ENCODE data around the gene MTCL1.

MTCL1 gene

GRCh38 chr18:8826514-8826913 lies 121.2 kb downstream of the MTCL1 start:
- Histone ChIP-seq H3K36me3 (ENCODE audit: control insufficient read depth, insufficient read depth, low read length) (peaks cover 54% of the 10 kb centered on the region), H3K9me3 (ENCODE audit: control insufficient read depth, insufficient read depth, low read length) (no peaks in the 10 kb centered on the region), H3K9ac (ENCODE audit: low read depth, low read length) (no peak overlapping the region), H3K4me3 (ENCODE audit: low read depth, low read length) (no peak overlapping the region), H3K4me1 (ENCODE audit: control insufficient read depth, insufficient read depth, low read length) (peaks cover 7% of the 10 kb centered on the region; the same call in 1 of the 2 replicates), H3K27ac (ENCODE audit: low read depth, low read length) (no peak overlapping the region), H3K27me3 (ENCODE audit: control insufficient read depth, insufficient read depth, low read length) (no peaks in the 10 kb centered on the region)

- Histone ChIP-seq H3K27ac (ENCODE audit: low read depth, low read length) (no peak overlapping the region), H3K9me3 (ENCODE audit: control insufficient read depth, insufficient read depth, low read length) (no peaks in the 10 kb centered on the region), H3K9ac (ENCODE audit: low read depth, low read length) (no peak overlapping the region), H3K27me3 (ENCODE audit: control insufficient read depth, insufficient read depth, low read length) (no peaks in the 10 kb centered on the region), H3K36me3 (ENCODE audit: control insufficient read depth, insufficient read depth, low read length) (peaks cover 50% of the 10 kb centered on the region), H3K4me3 (ENCODE audit: low read depth, low read length) (no peak overlapping the region), H3K4me1 (ENCODE audit: control insufficient read depth, insufficient read depth, low read length) (peaks cover 7% of the 10 kb centered on the region; the same call in 1 of the 2 replicates)
Observed at GRCh38 chr18:8826971-8827370, 121.6 kb downstream of the MTCL1 start.

- Histone ChIP-seq H3K36me3 (ENCODE audit: control insufficient read depth, insufficient read depth, low read length) (peaks cover 43% of the 10 kb centered on the region), H3K4me3 (ENCODE audit: low read depth, low read length) (no peak overlapping the region), H3K27me3 (ENCODE audit: control insufficient read depth, insufficient read depth, low read length) (no peaks in the 10 kb centered on the region), H3K9me3 (ENCODE audit: control insufficient read depth, insufficient read depth, low read length) (no peaks in the 10 kb centered on the region), H3K4me1 (ENCODE audit: control insufficient read depth, insufficient read depth, low read length) (peaks cover 7% of the 10 kb centered on the region; the same call in 1 of the 2 replicates), H3K9ac (ENCODE audit: low read depth, low read length) (no peak overlapping the region), H3K27ac (ENCODE audit: low read depth, low read length) (no peak overlapping the region)
Observed at GRCh38 chr18:8828300-8828699, 122.9 kb downstream of the MTCL1 start.

GRCh38 chr18:8828798-8829197 lies 123.4 kb downstream of the MTCL1 start:
- no peak overlapping the region for H3K4me3 ChIP-seq (ENCODE audit: low read depth, low read length)
- no peak overlapping the region for H3K27ac ChIP-seq (ENCODE audit: low read depth, low read length)
- no peaks in the 10 kb centered on the region for H3K27me3 ChIP-seq (ENCODE audit: control insufficient read depth, insufficient read depth, low read length)
- H3K36me3 ChIP-seq (ENCODE audit: control insufficient read depth, insufficient read depth, low read length): peaks cover 38% of the 10 kb centered on the region
- no peak overlapping the region for H3K9ac ChIP-seq (ENCODE audit: low read depth, low read length)
- H3K4me1 ChIP-seq (ENCODE audit: control insufficient read depth, insufficient read depth, low read length): peaks cover 7% of the 10 kb centered on the region; the same call in 1 of the 2 replicates
- H3K9me3 ChIP-seq (ENCODE audit: control insufficient read depth, insufficient read depth, low read length): no peaks in the 10 kb centered on the region

- Histone ChIP-seq H3K4me3 (ENCODE audit: low read depth, low read length) (no peak overlapping the region), H3K36me3 (ENCODE audit: control insufficient read depth, insufficient read depth, low read length) (peaks cover 23% of the 10 kb centered on the region), H3K9ac (ENCODE audit: low read depth, low read length) (no peak overlapping the region), H3K27me3 (ENCODE audit: control insufficient read depth, insufficient read depth, low read length) (no peaks in the 10 kb centered on the region), H3K4me1 (ENCODE audit: control insufficient read depth, insufficient read depth, low read length) (peaks cover 7% of the 10 kb centered on the region; the same call in 1 of the 2 replicates), H3K9me3 (ENCODE audit: control insufficient read depth, insufficient read depth, low read length) (no peaks in the 10 kb centered on the region), H3K27ac (ENCODE audit: low read depth, low read length) (no peak overlapping the region)
Observed at GRCh38 chr18:8830067-8831060, 125.0 kb downstream of the MTCL1 start.

GRCh38 chr18:8831112-8831511 lies 125.8 kb downstream of the MTCL1 start:
- Histone ChIP-seq H3K36me3 (ENCODE audit: control insufficient read depth, insufficient read depth, low read length) (peaks cover 17% of the 10 kb centered on the region; the same call in 1 of the 2 replicates), H3K27ac (ENCODE audit: low read depth, low read length) (no peak overlapping the region), H3K27me3 (ENCODE audit: control insufficient read depth, insufficient read depth, low read length) (no peaks in the 10 kb centered on the region), H3K9me3 (ENCODE audit: control insufficient read depth, insufficient read depth, low read length) (no peaks in the 10 kb centered on the region), H3K4me3 (ENCODE audit: low read depth, low read length) (no peak overlapping the region), H3K9ac (ENCODE audit: low read depth, low read length) (no peak overlapping the region), H3K4me1 (ENCODE audit: control insufficient read depth, insufficient read depth, low read length) (peaks cover 7% of the 10 kb centered on the region; the same call in 1 of the 2 replicates)

GRCh38 chr18:8831531-8831930 lies 126.2 kb downstream of the MTCL1 start:
- H3K9ac ChIP-seq (ENCODE audit: low read depth, low read length): no peak overlapping the region
- H3K4me1 ChIP-seq (ENCODE audit: control insufficient read depth, insufficient read depth, low read length): peaks cover 7% of the 10 kb centered on the region; the same call in 1 of the 2 replicates
- H3K9me3 ChIP-seq (ENCODE audit: control insufficient read depth, insufficient read depth, low read length): no peaks in the 10 kb centered on the region; the same call in 1 of the 2 replicates
- no peak overlapping the region for H3K27ac ChIP-seq (ENCODE audit: low read depth, low read length)
- H3K27me3 ChIP-seq (ENCODE audit: control insufficient read depth, insufficient read depth, low read length): no peaks in the 10 kb centered on the region
- peaks cover 13% of the 10 kb centered on the region; the same call in 1 of the 2 replicates for H3K36me3 ChIP-seq (ENCODE audit: control insufficient read depth, insufficient read depth, low read length)
- H3K4me3 ChIP-seq (ENCODE audit: low read depth, low read length): no peak overlapping the region

- Histone ChIP-seq H3K9me3 (ENCODE audit: control insufficient read depth, insufficient read depth, low read length) (peaks cover 11% of the 10 kb centered on the region; the same call in 1 of the 2 replicates), H3K9ac (ENCODE audit: low read depth, low read length) (no peak overlapping the region), H3K4me3 (ENCODE audit: low read depth, low read length) (no peak overlapping the region), H3K27ac (ENCODE audit: low read depth, low read length) (no peak overlapping the region), H3K36me3 (ENCODE audit: control insufficient read depth, insufficient read depth, low read length) (peaks cover 3% of the 10 kb centered on the region; the same call in 1 of the 2 replicates), H3K27me3 (ENCODE audit: control insufficient read depth, insufficient read depth, low read length) (no peaks in the 10 kb centered on the region), H3K4me1 (ENCODE audit: control insufficient read depth, insufficient read depth, low read length) (no peaks in the 10 kb centered on the region)
Observed at GRCh38 chr18:8833480-8833879, 128.1 kb downstream of the MTCL1 start.

GRCh38 chr18:8834881-8835280 lies 129.5 kb downstream of the MTCL1 start:
- H3K27me3 ChIP-seq (ENCODE audit: control insufficient read depth, insufficient read depth, low read length): no peaks in the 10 kb centered on the region
- peaks cover 3% of the 10 kb centered on the region; the same call in 1 of the 2 replicates for H3K36me3 ChIP-seq (ENCODE audit: control insufficient read depth, insufficient read depth, low read length)
- no peak overlapping the region for H3K27ac ChIP-seq (ENCODE audit: low read depth, low read length)
- H3K4me1 ChIP-seq (ENCODE audit: control insufficient read depth, insufficient read depth, low read length): no peaks in the 10 kb centered on the region
- H3K9ac ChIP-seq (ENCODE audit: low read depth, low read length): no peak overlapping the region
- peaks cover 11% of the 10 kb centered on the region; the same call in 1 of the 2 replicates for H3K9me3 ChIP-seq (ENCODE audit: control insufficient read depth, insufficient read depth, low read length)
- H3K4me3 ChIP-seq (ENCODE audit: low read depth, low read length): no peak overlapping the region

GRCh38 chr18:8835521-8835953 lies 130.2 kb downstream of the MTCL1 start:
- H3K36me3 ChIP-seq (ENCODE audit: control insufficient read depth, insufficient read depth, low read length): peaks cover 3% of the 10 kb centered on the region; the same call in 1 of the 2 replicates

GRCh38 chr18:8839281-8839680 lies 133.9 kb downstream of the MTCL1 start:
- no peak overlapping the region for H3K4me3 ChIP-seq (ENCODE audit: low read depth, low read length)
- H3K4me1 ChIP-seq (ENCODE audit: control insufficient read depth, insufficient read depth, low read length): 0 out of 2 replicates have a peak, but pooled peaks cover 2% of the 10 kb centered on the region
- H3K9ac ChIP-seq (ENCODE audit: low read depth, low read length): no peak overlapping the region
- no peaks in the 10 kb centered on the region for H3K27me3 ChIP-seq (ENCODE audit: control insufficient read depth, insufficient read depth, low read length)
- H3K27ac ChIP-seq (ENCODE audit: low read depth, low read length): no peak overlapping the region
- no peaks in the 10 kb centered on the region for H3K36me3 ChIP-seq (ENCODE audit: control insufficient read depth, insufficient read depth, low read length)
- peaks cover 11% of the 10 kb centered on the region; the same call in 1 of the 2 replicates for H3K9me3 ChIP-seq (ENCODE audit: control insufficient read depth, insufficient read depth, low read length)

More at GRCh38 chr18:8835521-8835953, 130.2 kb downstream of the MTCL1 start:
- Histone ChIP-seq H3K4me1 (ENCODE audit: control insufficient read depth, insufficient read depth, low read length) (no peaks in the 10 kb centered on the region), H3K27ac (ENCODE audit: low read depth, low read length) (no peak overlapping the region), H3K4me3 (ENCODE audit: low read depth, low read length) (no peak overlapping the region), H3K9me3 (ENCODE audit: control insufficient read depth, insufficient read depth, low read length) (peaks cover 11% of the 10 kb centered on the region; the same call in 1 of the 2 replicates), H3K27me3 (ENCODE audit: control insufficient read depth, insufficient read depth, low read length) (no peaks in the 10 kb centered on the region), H3K9ac (ENCODE audit: low read depth, low read length) (no peak overlapping the region)
